NCI-H748 treated with DMSO at 0.1 percent for 48 hours (cell line): ENCODE results near the gene GNA12.
"Not testable (repeated sequence)": the region's sequence is repeated elsewhere in the genome, so short reads cannot be mapped to it uniquely, and the experiment has no call there.

Experiments
- DNase-seq: peaks from one replicate; lab custom pipeline; 2025; lab: John Stamatoyannopoulos, UW

The GNA12 gene

GRCh38 chr7:2864204-2864985, 20.3 kb upstream of the GNA12 start:
- DNase-seq = no peak

GRCh38 chr7:2863461-2864066, 19.5 kb upstream of the GNA12 start:
- no peak for DNase-seq

DNA sequence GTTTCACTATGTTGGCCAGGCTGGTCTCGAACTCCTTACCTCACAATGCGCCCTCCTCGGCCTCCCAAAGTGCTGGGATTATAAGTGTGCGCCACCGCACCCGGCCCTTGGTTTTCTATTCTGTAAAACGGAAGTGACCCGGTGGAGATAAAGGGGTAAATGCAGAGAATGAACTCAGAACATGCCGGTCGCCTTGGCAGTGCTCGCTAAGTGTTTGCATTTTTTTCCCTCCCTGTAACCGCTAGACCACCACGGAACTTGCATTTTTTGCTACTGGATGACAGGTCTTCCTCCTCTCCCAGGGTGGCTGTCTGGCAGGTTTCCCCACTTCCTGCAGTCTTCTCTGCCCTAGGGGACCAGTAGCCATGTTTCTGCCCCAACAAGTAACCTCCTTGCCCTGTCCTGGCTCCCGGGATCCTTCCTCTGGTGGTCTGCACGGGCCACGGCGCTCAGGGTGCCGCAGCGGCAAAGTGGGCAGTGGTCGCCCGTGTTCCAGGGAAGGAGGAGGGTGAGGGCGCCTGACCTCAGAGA, 18.8 kb upstream of the GNA12 start:
- DNase-seq = no peak

DNA sequence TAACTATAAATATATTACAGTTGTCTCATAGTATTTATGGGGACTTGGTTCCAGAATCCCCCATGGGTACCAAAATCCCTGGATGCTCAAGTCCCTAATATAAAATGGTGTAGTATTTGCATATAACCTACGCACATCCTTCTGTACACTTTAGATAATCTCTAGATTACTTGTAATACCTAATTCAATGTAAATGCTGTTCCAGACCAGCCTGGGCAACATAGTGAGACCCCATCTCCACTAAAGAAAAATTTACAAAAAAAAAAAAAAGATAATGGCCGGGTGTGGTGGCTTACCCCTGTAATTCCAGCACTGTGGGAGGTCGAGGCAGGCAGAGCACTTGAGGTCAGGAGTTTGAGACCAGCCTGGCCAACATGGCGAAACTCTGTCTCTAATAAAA, 17.4 kb upstream of the GNA12 start:
- no peak for DNase-seq

DNA sequence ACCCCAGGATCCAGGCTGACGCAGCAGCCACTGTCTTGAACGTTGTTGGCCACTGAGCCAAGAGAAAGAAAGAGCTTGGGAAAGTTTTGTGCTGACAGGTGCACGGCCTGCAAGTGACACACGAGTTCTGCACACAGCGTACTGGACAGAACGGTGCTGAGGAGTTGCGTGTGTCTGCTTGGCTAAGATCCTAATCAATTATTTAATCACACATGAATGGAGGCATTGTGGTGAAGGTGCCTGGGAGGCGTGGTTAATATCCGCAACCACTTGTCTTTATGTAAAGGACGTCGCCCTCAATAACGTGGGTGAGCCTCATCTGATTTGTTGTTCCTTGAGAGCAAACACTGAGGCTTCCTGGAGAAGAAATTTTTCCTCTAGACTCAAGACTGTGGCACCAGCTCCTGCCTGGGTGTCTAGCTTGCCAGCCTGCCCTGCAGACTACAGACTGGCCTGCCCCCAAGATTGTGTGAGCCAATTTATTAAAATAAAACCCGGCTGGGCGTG, 16.6 kb upstream of the GNA12 start:
- no peak for DNase-seq

GRCh38 chr7:2859952-2860351, 15.8 kb upstream of the GNA12 start:
- DNase-seq = no peak

DNA sequence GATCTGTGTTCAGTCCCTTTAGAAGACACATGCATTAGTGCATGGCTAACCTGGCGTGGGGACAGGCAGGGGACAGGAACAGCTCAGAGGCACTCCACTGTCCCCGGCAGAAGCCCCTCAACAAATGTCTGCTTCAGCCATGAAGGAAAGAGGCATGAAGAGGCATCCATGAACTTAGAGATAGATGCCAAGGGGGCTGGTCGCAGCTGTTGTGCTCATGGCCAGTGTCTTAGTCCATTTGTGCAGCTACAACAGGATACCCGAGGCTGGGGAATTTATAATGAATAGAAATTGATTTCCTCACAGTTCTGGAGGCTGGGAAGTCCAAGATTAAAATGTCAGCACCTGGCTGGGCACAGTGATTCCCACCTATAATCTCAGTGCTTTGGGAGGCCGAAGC, 14.5 kb upstream of the GNA12 start:
- DNase-seq = no peak

GRCh38 chr7:2856388-2857169, 12.5 kb upstream of the GNA12 start:
- DNase-seq = no peak

DNA sequence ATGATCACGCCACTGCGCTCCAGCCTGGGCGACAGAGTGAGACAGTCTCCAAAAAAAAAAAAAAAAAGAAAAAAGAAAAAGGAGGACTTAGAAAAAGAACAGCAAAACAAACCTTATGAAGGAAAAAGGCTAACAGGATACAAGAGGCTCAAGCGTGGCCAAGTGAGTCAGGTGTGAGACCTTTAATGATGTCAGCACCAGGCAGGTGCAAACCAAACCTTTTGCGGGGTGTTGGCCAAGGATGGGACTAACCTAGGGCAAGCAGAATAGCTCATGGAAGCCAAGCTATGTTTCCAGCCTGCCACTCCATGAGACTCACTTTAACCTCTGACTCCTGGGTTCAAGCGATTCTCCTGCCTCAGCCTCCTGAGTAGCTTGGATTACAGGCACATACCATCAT, 11.3 kb upstream of the GNA12 start:
- no peak for DNase-seq

DNA sequence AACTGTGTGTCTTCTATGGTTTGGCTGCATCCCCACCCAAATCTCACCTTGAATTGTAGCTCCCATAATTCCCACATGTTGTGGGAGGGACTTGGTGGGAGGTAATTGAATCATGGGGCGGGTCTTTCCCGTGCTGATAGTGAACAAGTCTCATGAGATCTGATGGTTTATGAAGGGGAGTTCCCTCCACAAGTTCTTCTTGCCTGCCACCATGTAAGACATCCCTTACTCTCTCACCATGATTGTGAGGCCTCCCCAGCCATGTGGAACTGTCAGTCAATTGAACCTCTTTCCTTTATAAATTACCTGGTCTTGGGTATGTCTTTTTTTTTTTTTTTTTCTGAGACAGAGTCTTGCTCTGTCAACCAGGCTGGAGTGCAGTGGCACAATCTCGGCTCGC, 9.4 kb upstream of the GNA12 start:
- not testable (repeated sequence) for DNase-seq

GRCh38 chr7:2853147-2853546, 9.0 kb upstream of the GNA12 start:
- no peak for DNase-seq

DNA sequence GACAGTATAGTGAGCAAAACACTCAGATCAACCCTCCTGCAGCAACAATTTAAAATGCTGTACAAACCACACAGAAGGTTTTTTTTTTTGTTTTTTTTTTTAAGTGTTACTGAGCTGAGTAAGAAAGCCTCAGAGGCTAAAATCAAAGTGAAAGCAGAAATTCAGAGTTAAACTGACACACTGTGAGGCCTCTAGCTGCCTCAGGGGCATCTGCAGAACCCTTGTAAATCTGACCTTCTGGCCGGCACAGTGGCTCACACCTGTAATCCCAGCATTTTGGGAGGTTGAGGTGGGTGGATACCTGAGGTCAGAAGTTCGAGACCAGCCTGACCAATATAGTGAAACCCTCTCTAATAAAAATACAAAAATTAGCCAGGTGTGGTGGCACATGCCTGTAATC, 7.4 kb upstream of the GNA12 start:
- no peak for DNase-seq

DNA sequence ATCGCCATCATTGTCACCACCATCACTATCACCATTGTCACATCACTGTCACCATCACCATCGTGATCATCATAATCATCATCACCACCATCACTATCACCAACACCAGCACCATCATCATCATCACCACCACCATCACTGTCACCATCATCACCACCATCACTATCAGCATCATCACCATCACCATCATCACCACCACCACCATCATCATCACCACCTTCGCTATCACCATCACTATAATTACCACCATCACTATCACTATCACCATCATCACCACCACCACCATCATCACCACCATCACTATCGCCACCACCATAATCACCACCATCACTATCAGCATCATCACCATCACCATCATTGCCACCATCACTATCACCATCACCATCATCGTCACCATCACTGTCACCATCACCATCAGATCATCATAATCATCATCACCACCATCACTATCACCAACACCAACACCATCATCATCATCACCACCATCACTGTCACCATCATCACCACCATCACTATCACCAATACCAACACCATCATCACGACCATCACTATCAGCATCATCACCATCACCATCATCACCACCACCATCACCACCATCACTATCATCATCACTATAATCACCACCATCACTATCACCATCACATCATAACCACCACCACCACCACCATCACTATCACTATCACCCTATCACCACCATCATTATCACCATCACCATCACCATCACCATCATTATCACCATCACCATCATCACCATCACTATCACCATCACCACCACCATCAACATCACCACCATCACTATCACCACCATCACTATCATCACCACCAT, 6.0 kb upstream of the GNA12 start:
- no peak for DNase-seq

DNA sequence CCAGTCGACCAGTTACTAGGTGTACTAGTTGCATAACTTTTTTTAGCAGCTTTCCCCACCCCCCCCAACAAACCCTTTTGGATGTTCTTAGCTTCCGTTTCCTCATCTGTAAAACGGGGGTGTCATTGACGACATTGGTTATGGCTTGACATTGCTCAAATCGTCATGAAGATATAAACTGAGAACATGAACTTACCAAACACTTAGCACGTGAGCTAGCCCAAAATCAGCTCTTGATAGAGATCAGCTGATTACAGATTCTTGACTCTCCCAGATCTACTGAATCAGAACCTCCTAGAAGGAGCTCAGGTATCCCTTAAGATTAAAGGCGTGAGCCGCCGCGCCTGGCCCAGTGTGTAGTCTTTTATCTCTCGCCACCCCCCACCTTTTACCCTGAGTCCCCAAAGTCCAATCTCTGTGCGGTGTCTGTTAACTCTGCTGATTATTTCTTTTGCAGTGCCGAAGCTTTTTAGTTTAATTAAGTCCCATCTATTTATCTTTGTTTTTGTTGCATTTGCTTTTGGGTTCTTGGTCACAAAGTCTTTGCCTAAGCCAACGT, 1.0 kb upstream of the GNA12 start:
- DNase-seq = no peak

- DNase-seq = no peak
Observed at GRCh38 chr7:2843711-2844152, 376 bp downstream of the GNA12 start.

- DNase-seq = no peak
Observed at GRCh38 chr7:2843191-2843685, 870 bp downstream of the GNA12 start.

- no peak for DNase-seq
Observed at GRCh38 chr7:2841907-2842306, 2.2 kb downstream of the GNA12 start.

GRCh38 chr7:2840458-2840857, 3.6 kb downstream of the GNA12 start:
- DNase-seq = no peak

- DNase-seq = no peak
Observed at GRCh38 chr7:2838873-2839578, 5.1 kb downstream of the GNA12 start.

DNA sequence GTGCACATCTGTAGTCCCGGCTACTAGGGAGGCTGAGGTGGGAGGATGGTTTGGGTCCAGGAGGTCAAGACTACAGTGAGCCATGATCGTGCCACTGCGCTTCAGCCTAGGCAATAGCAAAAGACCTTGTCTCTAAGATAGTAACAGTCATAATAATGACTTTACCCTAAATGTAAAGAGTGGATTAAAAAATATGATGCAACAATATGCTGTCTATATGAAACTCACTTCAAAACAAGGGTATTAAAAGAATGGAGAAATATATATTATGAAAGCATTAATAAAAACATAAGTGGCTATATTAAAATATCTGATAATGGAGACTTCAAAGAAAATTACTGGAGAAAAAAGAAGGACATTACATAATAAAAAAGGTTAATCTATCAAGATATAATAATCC, 5.7 kb downstream of the GNA12 start:
- no peak for DNase-seq

- no peak for DNase-seq
Observed at GRCh38 chr7:2837496-2837895, 6.6 kb downstream of the GNA12 start.
